ENCODE data around the gene GMPR2.

GMPR2 gene

GRCh38 chr14:24255438-24255837 lies 22.7 kb downstream of the GMPR2 start:
- DNase-seq: no peak

- DNase-seq: no peak
Observed at GRCh38 chr14:24255931-24256711, 23.4 kb downstream of the GMPR2 start.

- DNase-seq: no peak
Observed at GRCh38 chr14:24256960-24257359, 24.2 kb downstream of the GMPR2 start.

- DNase-seq: no peak
Observed at GRCh38 chr14:24258119-24258518, 25.4 kb downstream of the GMPR2 start.

- no peak for DNase-seq
Observed at GRCh38 chr14:24258548-24259265, 26.0 kb downstream of the GMPR2 start.

- no peak for DNase-seq
Observed at GRCh38 chr14:24259282-24260025, 26.7 kb downstream of the GMPR2 start.

- no peak for DNase-seq
Observed at GRCh38 chr14:24260026-24260779, 27.5 kb downstream of the GMPR2 start.

GRCh38 chr14:24260780-24261157 lies 28.0 kb downstream of the GMPR2 start:
- no peak for DNase-seq

- no peak for DNase-seq
Observed at GRCh38 chr14:24261256-24261968, 28.7 kb downstream of the GMPR2 start.

GRCh38 chr14:24261969-24262327 lies 29.2 kb downstream of the GMPR2 start:
- no peak for DNase-seq

- DNase-seq: no peak
Observed at GRCh38 chr14:24262821-24263733, 30.3 kb downstream of the GMPR2 start, which contains the start of gene TGM1. TSS of gene TGM1 (minus strand) at chr14:24263177. CDS start at chr14:24262352, 825 bp downstream.

GRCh38 chr14:24263848-24264247 lies 31.1 kb downstream of the GMPR2 start:
- DNase-seq: no peak

- no peak for DNase-seq
Observed at GRCh38 chr14:24264298-24264697, 31.6 kb downstream of the GMPR2 start.

GRCh38 chr14:24266344-24267244 lies 33.9 kb downstream of the GMPR2 start:
- no peak for DNase-seq

GRCh38 chr14:24267516-24267915 lies 34.8 kb downstream of the GMPR2 start:
- DNase-seq: no peak

- no peak for DNase-seq
Observed at GRCh38 chr14:24268225-24268624, 35.5 kb downstream of the GMPR2 start.

- no peak for DNase-seq
Observed at GRCh38 chr14:24269368-24269767, 36.6 kb downstream of the GMPR2 start.

GRCh38 chr14:24269910-24270536 lies 37.3 kb downstream of the GMPR2 start:
- DNase-seq: no peak

GRCh38 chr14:24270537-24271133 lies 37.9 kb downstream of the GMPR2 start:
- DNase-seq: no peak
